HEK293 (cell line): Measurements from ENCODE around the gene SLC6A4.

Source experiments
- CTCF ChIA-PET: fragments of 350-600 bp; formaldehyde crosslinking; extraction: SDS; loops from one replicate; lab custom pipeline; 2021; ENCODE audit warnings: antibody characterized with exemption; lab: Yijun Ruan, JAX
- POLR2A ChIA-PET: fragments of 300-600 bp; formaldehyde crosslinking; extraction: SDS; loops from one replicate; lab custom pipeline; 2020; ENCODE audit warnings: antibody characterized with exemption, inconsistent platforms; lab: Yijun Ruan, JAX
- H3K27ac ChIP-seq: fragments of 200-500 bp; sonication (Bioruptor generic); 2 replicates; pipeline ENCODE4 v1.5.1; 2014; ENCODE audit warnings: low read depth, low read length, control low read depth, inconsistent platforms; ENCODE audit errors: extremely low read depth
- H3K36me3 ChIP-seq, 2 experiments: fragments of 200-500 bp in 1 of 2; sonication (Bioruptor generic) in 1 of 2; 1 replicate in 1 of 2; 2 replicates in 1 of 2; pipeline ENCODE4 v1.5.1; 2014 to 2017; ENCODE audit warnings: inconsistent platforms in 2 of 2, low read length in 2 of 2; ENCODE audit not compliant: control insufficient read depth in 2 of 2, insufficient read depth in 1 of 2
- H3K4me1 ChIP-seq: fragments of 200-500 bp; sonication (Bioruptor generic); 2 replicates; pipeline ENCODE4 v1.5.1; 2014; ENCODE audit warnings: mild to moderate bottlenecking, low read length, inconsistent platforms; ENCODE audit not compliant: control insufficient read depth, insufficient read depth
- H3K4me3 ChIP-seq: 2 replicates; pipeline ENCODE4 v1.5.1; 2011; ENCODE audit warnings: low read depth, mild to moderate bottlenecking, control low read depth, low read length, moderate library complexity
- H3K9me3 ChIP-seq: fragments of 200-500 bp; sonication (Bioruptor generic); 2 replicates; pipeline ENCODE4 v1.5.1; 2014; ENCODE audit warnings: low read depth, low read length, inconsistent platforms; ENCODE audit not compliant: control insufficient read depth, insufficient read depth
- CTCF ChIP-seq: fragments of 450-650 bp; formaldehyde crosslinking; IDR thresholded peaks from 2 replicates; pipeline ENCODE4 v1.5.1; 2016; ENCODE audit warnings: missing biosample characterization, missing genetic modification characterization
- HOXC10 ChIP-seq: sonication (generic); formaldehyde crosslinking; IDR thresholded peaks from 2 replicates; pipeline ENCODE4 v1.8.1; 2023; ENCODE audit warnings: mild to moderate bottlenecking, missing genetic modification reagents
- SALL2 ChIP-seq: fragments of 450-650 bp; formaldehyde crosslinking; IDR thresholded peaks from 2 replicates; pipeline ENCODE4 v1.5.0; 2017; ENCODE audit warnings: missing biosample characterization, mild to moderate bottlenecking, missing genetic modification characterization, borderline replicate concordance
- SETDB1 ChIP-seq: IDR thresholded peaks from one replicate; pipeline ENCODE4 v1.6.1; 2017; ENCODE audit warnings: mild to moderate bottlenecking, low read length, moderate library complexity, mixed read lengths; ENCODE audit not compliant: insufficient read length
- ZBTB20 ChIP-seq: fragments of 450-650 bp; formaldehyde crosslinking; IDR thresholded peaks from 2 replicates; pipeline ENCODE4 v1.5.1; 2016; ENCODE audit warnings: missing biosample characterization, missing genetic modification characterization
- ZNF138 ChIP-seq: fragments of 450-650 bp; formaldehyde crosslinking; IDR thresholded peaks from 2 replicates; pipeline ENCODE4 v1.5.1; 2016; ENCODE audit warnings: missing biosample characterization, missing genetic modification characterization, borderline replicate concordance
- ZNF155 ChIP-seq: fragments of 450-650 bp; formaldehyde crosslinking; IDR thresholded peaks from 2 replicates; pipeline ENCODE4 v1.5.1; 2016; ENCODE audit warnings: missing biosample characterization, missing genetic modification characterization
- ZNF157 ChIP-seq: fragments of 450-650 bp; formaldehyde crosslinking; IDR thresholded peaks from 2 replicates; pipeline ENCODE4 v1.5.1; 2016; ENCODE audit warnings: missing biosample characterization, missing genetic modification characterization
- ZNF266 ChIP-seq: fragments of 450-650 bp; formaldehyde crosslinking; IDR thresholded peaks from 2 replicates; pipeline ENCODE4 v1.5.1; 2016; ENCODE audit warnings: missing biosample characterization, missing genetic modification characterization, low read depth
- ZNF391 ChIP-seq: fragments of 450-650 bp; formaldehyde crosslinking; IDR thresholded peaks from 2 replicates; pipeline ENCODE4 v1.5.1; 2016; ENCODE audit warnings: low read depth, missing biosample characterization, missing genetic modification characterization, borderline replicate concordance
- ZNF423 ChIP-seq: fragments of 450-650 bp; formaldehyde crosslinking; IDR thresholded peaks from 2 replicates; pipeline ENCODE4 v1.5.1; 2016; ENCODE audit warnings: missing biosample characterization, missing genetic modification characterization
- ZNF555 ChIP-seq: fragments of 450-650 bp; formaldehyde crosslinking; conservative IDR thresholded peaks from 2 replicates; pipeline ENCODE4 v1.5.1; 2017; ENCODE audit warnings: missing biosample characterization, mild to moderate bottlenecking, missing genetic modification characterization, inconsistent platforms
- ZNF571 ChIP-seq: fragments of 450-650 bp; formaldehyde crosslinking; IDR thresholded peaks from 2 replicates; pipeline ENCODE4 v1.5.0; 2017; ENCODE audit warnings: missing biosample characterization, missing genetic modification characterization
- ZSCAN23 ChIP-seq: fragments of 450-650 bp; formaldehyde crosslinking; IDR thresholded peaks from 2 replicates; pipeline ENCODE4 v1.5.1; 2016; ENCODE audit warnings: missing biosample characterization, missing genetic modification characterization
- ZSCAN30 ChIP-seq: fragments of 450-650 bp; IDR thresholded peaks from 2 replicates; pipeline ENCODE4 v1.5.1; 2018; ENCODE audit warnings: missing biosample characterization, mild to moderate bottlenecking, missing genetic modification characterization, moderate library complexity
- ZXDB ChIP-seq: fragments of 450-650 bp; formaldehyde crosslinking; IDR thresholded peaks from 2 replicates; pipeline ENCODE4 v1.5.1; 2016; ENCODE audit warnings: missing biosample characterization, missing genetic modification characterization
- TF ChIP-seq, protein P1 (sequence below): fragments of 450-650 bp; formaldehyde crosslinking; IDR thresholded peaks from 2 replicates; pipeline ENCODE4 v1.5.1; 2016; ENCODE audit warnings: missing biosample characterization, missing genetic modification characterization
- TF ChIP-seq, protein P2 (sequence below): sonication (generic); formaldehyde crosslinking; IDR thresholded peaks from 2 replicates; pipeline ENCODE4 v1.8.1; 2022; ENCODE audit warnings: mild to moderate bottlenecking, moderate library complexity, missing genetic modification reagents

SLC6A4 gene

DNA sequence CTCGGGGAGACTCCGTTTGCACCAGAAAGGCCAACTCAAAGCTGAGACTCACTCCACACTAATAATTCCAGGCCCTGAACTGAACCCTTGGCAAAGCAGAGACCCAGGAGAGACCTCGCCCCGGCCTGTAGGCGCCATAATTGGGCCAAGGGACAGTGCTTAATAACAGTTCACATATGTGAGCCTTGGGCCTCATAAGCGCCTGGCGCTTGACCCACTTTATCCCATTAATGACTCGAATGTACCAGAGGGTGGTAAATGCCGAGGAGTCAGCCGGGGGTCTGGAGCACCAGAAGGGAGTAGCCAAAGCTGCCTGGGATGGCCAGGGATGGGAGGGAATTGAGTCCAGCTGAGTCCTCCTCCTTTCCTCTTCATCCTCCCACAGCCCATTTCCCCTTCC, 24.6 kb downstream of the SLC6A4 start:
- H3K4me3 ChIP-seq: no peak overlapping the region
- H3K27ac ChIP-seq: no peak overlapping the region
- TF ChIP-seq SETDB1 (no peak), ZNF423 (tag by site-specific recombination) (no peak), ZNF555 (tag by site-specific recombination) (no peak), ZBTB20 (tag by site-specific recombination) (no peak), ZXDB (no peak), ZNF157 (tag by site-specific recombination) (no peak), ZNF266 (tag by site-specific recombination) (no peak), ZSCAN30 (tag by site-specific recombination) (no peak)
- TF ChIP-seq, protein P1, sequence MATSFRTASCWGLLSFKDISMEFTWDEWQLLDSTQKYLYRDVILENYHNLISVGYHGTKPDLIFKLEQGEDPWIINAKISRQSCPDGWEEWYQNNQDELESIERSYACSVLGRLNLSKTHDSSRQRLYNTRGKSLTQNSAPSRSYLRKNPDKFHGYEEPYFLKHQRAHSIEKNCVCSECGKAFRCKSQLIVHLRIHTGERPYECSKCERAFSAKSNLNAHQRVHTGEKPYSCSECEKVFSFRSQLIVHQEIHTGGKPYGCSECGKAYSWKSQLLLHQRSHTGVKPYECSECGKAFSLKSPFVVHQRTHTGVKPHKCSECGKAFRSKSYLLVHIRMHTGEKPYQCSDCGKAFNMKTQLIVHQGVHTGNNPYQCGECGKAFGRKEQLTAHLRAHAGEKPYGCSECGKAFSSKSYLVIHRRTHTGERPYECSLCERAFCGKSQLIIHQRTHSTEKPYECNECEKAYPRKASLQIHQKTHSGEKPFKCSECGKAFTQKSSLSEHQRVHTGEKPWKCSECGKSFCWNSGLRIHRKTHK (tag by site-specific recombination): no peak
- no peaks in the 10 kb centered on the region for H3K36me3 ChIP-seq
- H3K9me3 ChIP-seq: no peaks in the 10 kb centered on the region
- POLR2A ChIA-PET: no interaction called here
- H3K4me1 ChIP-seq: no peaks in the 10 kb centered on the region
- CTCF ChIA-PET: interaction anchor here (0.5 kb wide), 1 partner anchor 85 kb away, joined by 3 read pairs; no protein-coding TSS in a partner anchor

GRCh38 chr17:30210366-30210765, 25.1 kb downstream of the SLC6A4 start:
- no peak for TF ChIP-seq SALL2
- TF ChIP-seq, protein P2, sequence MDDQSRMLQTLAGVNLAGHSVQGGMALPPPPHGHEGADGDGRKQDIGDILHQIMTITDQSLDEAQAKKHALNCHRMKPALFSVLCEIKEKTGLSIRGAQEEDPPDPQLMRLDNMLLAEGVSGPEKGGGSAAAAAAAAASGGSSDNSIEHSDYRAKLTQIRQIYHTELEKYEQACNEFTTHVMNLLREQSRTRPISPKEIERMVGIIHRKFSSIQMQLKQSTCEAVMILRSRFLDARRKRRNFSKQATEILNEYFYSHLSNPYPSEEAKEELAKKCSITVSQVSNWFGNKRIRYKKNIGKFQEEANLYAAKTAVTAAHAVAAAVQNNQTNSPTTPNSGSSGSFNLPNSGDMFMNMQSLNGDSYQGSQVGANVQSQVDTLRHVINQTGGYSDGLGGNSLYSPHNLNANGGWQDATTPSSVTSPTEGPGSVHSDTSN (CRISPR knock-in tag): no peak
- TF ChIP-seq HOXC10: no peak
- no peak for TF ChIP-seq ZNF391 (tag by site-specific recombination)
- no peak for TF ChIP-seq ZNF155 (tag by site-specific recombination)
- Histone ChIP-seq H3K4me1 (no peaks in the 10 kb centered on the region), H3K36me3 (no peaks in the 10 kb centered on the region), H3K9me3 (no peaks in the 10 kb centered on the region), H3K4me3 (no peak overlapping the region), H3K27ac (no peak overlapping the region)
- CTCF ChIA-PET: interaction anchor here (0.5 kb wide), 1 partner anchor 85 kb away, joined by 3 read pairs; no protein-coding TSS in a partner anchor
- POLR2A ChIA-PET: no interaction called here

DNA sequence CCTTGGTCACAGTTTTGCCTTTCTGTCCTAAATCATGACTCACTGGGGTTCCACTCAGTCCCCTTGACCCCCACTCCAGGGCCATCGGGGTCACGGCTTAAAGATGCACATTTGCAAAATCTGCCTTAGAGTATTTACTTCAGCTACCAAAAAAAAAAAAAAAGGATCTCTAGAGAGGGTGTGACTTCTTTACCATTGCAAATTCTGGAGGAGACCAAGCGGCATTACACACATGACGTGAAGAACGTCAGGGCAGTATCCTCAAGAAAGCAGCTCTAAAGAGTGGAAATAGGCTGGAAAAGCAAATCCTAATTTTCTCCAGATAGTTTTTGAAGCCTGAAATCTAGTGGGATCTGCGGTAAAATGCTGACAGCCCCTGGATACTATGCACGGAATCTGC, 25.6 kb downstream of the SLC6A4 start:
- no peaks in the 10 kb centered on the region for H3K9me3 ChIP-seq
- TF ChIP-seq ZNF155 (tag by site-specific recombination) (no peak), CTCF (tag by site-specific recombination) (no peak), ZSCAN23 (no peak), HOXC10 (no peak), ZNF138 (tag by site-specific recombination) (no peak), ZNF571 (tag by site-specific recombination) (no peak)
- H3K4me1 ChIP-seq: no peaks in the 10 kb centered on the region
- H3K27ac ChIP-seq: no peak overlapping the region
- H3K36me3 ChIP-seq: no peaks in the 10 kb centered on the region
- ChIA-PET CTCF (no interaction called here), POLR2A (no interaction called here)
- H3K4me3 ChIP-seq: no peak overlapping the region
